Measurements from ENCODE around the gene RFX6. TPM values are rescaled to one million over a fixed set of nuclear protein-coding genes. Genes with fewer than 3 reads are reported as not detected.

The RFX6 gene
- total RNA-seq, 1 experiment from 2014 or later = not detected

GRCh38 chr6:116859264-116859663 lies 17.8 kb upstream of the RFX6 start:
- Histone ChIP-seq H2AFZ (ENCODE audit: low read length) (no peak overlapping the region), H4K20me1 (ENCODE audit: control insufficient read depth, insufficient read depth, insufficient read length) (no peaks in the 10 kb centered on the region), H2BK15ac (ENCODE audit: low read depth, low read length) (no peak overlapping the region), H2BK12ac (ENCODE audit: insufficient read length, low read depth, low read length) (no peak overlapping the region), H4K8ac (replicated peaks; ENCODE audit: insufficient read length, low read depth, low read length) (no peak overlapping the region), H3K79me2 (ENCODE audit: insufficient read depth, low read length) (no peaks in the 10 kb centered on the region), H4K91ac (ENCODE audit: insufficient read length, low read depth, low read length) (no peak overlapping the region), H2BK120ac (ENCODE audit: low read depth, low read length, poor library complexity, severe bottlenecking) (no peak overlapping the region), H3K4ac (ENCODE audit: low read depth, low read length) (no peak overlapping the region), H2AK5ac (ENCODE audit: insufficient read length, low read length) (no peak overlapping the region), H3K9ac (ENCODE audit: extremely low read depth, insufficient read length, low read length) (no peak overlapping the region), H3T11ph (ENCODE audit: low read length) (no peak overlapping the region), H2BK20ac (ENCODE audit: low read depth, low read length, poor library complexity, severe bottlenecking) (no peak overlapping the region), H3K79me1 (ENCODE audit: insufficient read depth, low read depth, low read length, poor library complexity, severe bottlenecking) (no peaks in the 10 kb centered on the region), H3K27ac (ENCODE audit: insufficient read length, low read depth, low read length) (no peak overlapping the region), H3K27me3 (ENCODE audit: insufficient read depth, low read length) (no peaks in the 10 kb centered on the region), H4K5ac (ENCODE audit: insufficient read length, low read depth, low read length) (no peak overlapping the region), H3K9me3 (ENCODE audit: control insufficient read depth, low read depth, low read length) (peaks cover 5% of the 10 kb centered on the region), H3K14ac (ENCODE audit: insufficient read depth, low read length) (no peak overlapping the region), H3K4me1 (ENCODE audit: insufficient read depth, low read length) (no peaks in the 10 kb centered on the region), H3K56ac (ENCODE audit: insufficient read length, low read depth, low read length) (no peak overlapping the region), H3K4me2 (ENCODE audit: insufficient read depth, insufficient read length, low read length) (no peak overlapping the region), H3K18ac (ENCODE audit: insufficient read length, low read depth, low read length) (no peak overlapping the region), H3K23me2 (ENCODE audit: insufficient read length, low read depth, low read length, poor library complexity, severe bottlenecking) (no peaks in the 10 kb centered on the region), H3K23ac (ENCODE audit: insufficient read length, low read depth, low read length) (no peak overlapping the region), H2BK5ac (ENCODE audit: insufficient read length, low read length) (no peak overlapping the region)
- Mint-ChIP-seq H3K27ac (no peak overlapping the region), H3K36me3 (ENCODE audit: insufficient read depth in 1 of 3, low read depth in 3 of 3) (peaks cover 16 to 41% (median 18%) of the 10 kb centered on the region in 3 experiments), H3K4me3 (no peak overlapping the region), H3K9me3 (peaks cover 44 to 46% of the 10 kb centered on the region in 2 experiments), H3K4me1 (no peaks in the 10 kb centered on the region; a peak in 1 of 4 replicates), H3K27me3 (ENCODE audit: low read depth) (no peaks in the 10 kb centered on the region)
- no peak for TF ChIP-seq CTCF (conservative IDR thresholded peaks at IDR 0.05)
- DNase-seq = no peak

Data from H9 (cell line).